ENCODE results near the gene THG1L.
A peak's percentile ranks its signal among the peaks of the same experiment; 100 is the strongest.
"Not testable (repeated sequence)": the region's sequence is repeated elsewhere in the genome, so short reads cannot be mapped to it uniquely, and the experiment has no call there.

THG1L gene

GRCh38 chr5:157731272-157732129 lies at the start of gene THG1L:
THG1L (plus strand) TSS chr5:157731420; CDS start chr5:157731441, 21 bp downstream.
- peak; percentile 99 for DNase-seq

GRCh38 chr5:157682257-157682656 lies 49.0 kb upstream of the THG1L start:
- DNase-seq, result no peak

DNA sequence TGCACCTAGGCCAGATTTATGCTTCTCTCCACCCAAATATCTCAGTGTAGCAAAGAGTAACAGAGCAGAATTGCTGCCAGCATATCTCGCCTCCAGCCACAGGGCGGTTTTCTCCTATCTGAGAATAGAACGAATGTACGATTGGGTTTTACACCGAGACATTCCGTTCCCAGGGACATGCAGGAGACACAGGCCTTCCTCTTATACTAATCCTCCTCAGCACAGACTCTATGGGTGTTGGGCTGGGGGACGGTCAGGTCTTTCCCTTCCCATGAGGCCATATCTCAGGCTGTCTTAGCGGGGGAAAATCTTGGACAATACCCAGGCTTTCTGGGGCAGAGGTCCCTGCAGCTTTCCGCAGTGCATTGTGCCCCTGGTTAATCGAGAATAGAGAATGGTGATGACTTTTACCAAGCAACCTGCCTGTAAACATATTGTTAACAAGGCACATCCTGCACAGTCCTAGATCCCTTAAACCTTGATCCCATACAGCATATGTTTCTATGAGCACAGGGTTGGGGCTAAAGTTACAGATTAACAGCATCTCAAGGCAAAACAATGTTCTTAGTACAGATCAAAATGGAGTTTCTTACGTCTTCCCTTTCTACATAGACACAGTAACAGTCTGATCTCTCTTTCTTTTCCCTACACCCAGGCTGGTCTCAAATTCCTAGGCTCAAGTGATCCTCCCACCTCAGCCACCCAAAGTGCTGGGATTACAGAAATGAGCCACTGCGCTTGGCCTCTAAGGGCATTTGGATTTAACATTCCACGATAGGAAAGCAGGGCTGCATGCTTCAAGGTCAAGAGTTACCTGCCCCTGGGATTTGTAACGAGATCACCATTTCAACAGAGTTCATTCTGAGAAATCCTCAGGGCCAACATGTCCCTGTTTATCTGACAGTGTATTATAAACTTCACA lies 44.7 kb upstream of the THG1L start:
- not testable (repeated sequence) for DNase-seq

- DNase-seq, result no peak
These were observed 44.0 kb upstream of the THG1L start for GRCh38 chr5:157687198-157687554.

DNA sequence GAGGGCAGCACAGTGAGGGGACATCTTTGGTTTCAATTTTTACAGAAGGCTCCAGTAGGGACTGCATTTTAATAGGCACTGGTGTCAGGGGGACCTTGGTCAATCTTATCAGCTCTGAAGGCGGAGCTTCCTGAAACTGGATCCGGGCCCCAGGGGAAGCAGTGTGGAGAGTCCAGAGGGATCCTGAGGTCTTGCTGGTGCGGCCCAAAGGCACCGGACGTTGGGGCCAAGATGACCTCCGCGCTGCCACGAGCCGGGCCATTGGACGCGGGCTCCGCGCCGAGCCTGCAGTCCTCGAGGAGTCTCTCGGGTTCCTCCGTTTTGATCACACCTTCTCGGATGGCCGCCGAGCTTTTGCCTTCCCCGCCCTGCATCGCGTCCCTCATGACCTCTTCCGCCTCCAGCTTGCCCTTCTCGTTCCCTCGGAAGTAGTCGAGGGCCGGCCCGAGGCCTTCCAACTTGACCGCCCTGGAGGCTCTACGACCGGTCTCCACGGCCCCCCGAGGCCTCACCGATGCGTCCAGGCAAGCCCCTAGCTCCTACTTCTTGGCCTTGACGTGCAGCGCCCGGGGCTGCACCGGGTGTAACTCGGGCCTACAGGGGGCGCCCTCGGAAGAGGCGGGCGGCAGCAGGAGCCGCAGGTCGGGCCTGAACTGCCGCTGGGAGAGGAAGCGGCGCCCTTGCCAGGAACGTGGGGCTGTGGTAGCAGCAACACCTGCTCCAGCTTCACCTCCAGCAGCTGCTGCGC lies 41.1 kb upstream of the THG1L start:
- DNase-seq, result peak; percentile 53

DNA sequence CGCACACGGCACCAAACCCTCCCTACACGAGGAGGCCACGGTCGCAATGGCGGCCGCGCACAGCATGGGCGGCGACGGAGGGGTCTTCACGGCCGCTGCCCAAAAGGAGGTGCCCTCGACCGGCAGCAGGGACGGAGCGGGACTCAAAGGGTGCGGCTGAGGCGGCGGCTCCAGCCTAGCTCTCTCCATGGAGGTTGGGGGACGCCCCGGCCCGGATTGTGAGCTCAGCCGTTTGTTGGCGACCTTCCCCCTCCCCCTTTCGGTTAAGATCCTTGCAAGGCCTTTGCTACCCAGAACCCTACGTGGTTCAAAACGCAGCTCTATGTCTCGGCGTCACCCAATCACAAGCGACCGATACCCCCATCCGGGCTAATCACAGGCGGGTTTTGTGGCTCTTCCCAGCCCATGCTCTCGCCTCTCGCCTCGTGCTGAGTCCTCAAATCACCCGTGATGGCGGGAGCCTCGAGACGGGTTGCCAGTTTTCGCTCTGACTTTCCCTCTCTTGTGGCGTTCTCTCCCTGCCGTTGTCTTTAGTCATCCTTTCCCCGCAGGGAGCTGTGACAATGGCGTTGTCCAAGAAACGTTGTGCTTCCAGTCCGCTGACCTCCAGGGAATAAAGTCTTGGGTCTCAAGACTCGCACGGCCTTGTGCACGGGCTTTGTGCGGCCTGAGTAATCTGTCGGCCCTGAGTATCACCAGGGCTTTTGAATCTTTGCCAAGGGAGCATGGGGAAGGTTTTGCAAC lies 40.4 kb upstream of the THG1L start:
- DNase-seq, result no peak

DNA sequence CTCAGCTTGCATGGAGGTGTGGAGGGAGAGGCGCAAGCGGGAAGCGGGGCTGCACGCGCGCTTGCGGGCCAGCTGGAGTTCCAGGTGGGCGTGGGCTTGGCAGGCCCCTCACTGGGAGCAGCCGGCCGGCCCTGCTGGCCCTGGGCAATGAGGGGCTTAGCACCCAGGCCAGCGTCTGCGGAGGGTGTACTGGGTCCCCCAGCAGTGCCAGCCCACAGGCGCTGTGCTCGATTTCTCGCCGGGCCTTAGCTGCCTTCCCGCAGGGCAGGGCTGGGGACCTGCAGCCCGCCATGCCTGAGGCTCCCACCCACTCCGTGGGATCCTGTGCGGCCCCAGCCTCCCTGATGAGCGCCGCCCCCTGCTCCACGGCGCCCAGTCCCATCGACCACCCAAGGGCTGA lies 37.4 kb upstream of the THG1L start:
- not testable (repeated sequence) for DNase-seq

GRCh38 chr5:157696154-157696553 lies 35.1 kb upstream of the THG1L start:
- DNase-seq, result not testable (repeated sequence)

GRCh38 chr5:157698674-157699073 lies 32.5 kb upstream of the THG1L start:
- DNase-seq, result not testable (repeated sequence)

DNA sequence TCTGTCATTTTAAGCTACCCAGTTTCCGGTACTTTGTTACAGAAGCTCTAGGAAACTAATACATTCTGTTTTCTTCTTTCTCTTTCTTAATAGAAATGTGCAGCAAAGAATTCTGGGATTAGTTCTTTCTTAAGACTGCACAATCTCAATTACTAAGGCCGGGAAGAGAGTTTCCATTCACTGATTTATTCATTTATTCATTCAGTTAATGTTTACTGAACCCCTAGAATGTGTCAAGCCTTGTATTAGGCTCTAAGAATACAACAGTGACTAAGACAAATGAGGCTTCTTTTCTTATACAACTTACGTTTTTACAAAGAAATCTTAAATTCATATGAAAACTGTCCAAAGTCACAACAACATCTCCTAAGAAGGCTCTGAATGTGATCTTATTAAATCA lies 27.5 kb upstream of the THG1L start:
- DNase-seq, result no peak

DNA sequence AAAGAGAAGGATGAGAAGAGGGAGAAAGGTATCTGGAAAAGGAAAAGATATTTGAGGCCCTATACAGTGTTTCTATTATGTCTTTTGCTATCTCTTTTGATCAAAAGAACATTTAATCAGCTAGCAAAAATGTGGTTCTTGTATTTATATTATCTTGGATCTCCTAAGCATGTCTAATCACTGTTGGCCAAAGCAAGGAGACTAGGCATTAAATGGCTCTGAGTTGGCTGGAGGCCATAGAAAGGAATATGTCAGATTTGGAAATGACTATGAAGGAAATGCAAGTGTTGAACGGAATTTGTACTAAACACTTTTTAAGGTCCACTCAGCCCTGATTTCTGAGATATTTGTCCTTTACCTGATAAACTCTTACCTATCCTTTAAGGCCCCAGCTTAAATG lies 22.4 kb upstream of the THG1L start:
- no peak for DNase-seq

DNA sequence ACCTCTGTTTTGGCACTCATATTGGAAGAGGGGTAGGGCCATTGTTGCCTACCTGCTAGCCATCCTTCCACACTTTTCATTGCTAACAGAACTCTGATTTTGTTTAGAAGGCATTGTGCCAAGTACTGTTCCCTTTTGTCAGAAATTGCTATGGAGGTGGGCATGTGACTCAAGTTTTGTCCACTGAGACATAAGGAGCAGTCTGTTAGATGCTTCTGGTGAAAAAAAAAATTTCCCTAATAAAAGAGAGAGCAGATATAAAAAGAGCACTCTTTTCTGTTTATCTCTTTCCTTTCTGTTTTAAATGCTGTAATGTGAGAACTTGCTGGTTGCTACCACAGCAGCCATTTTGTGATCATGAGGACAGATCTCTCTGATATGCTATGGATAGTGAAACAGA lies 21.9 kb upstream of the THG1L start:
- no peak for DNase-seq

DNA sequence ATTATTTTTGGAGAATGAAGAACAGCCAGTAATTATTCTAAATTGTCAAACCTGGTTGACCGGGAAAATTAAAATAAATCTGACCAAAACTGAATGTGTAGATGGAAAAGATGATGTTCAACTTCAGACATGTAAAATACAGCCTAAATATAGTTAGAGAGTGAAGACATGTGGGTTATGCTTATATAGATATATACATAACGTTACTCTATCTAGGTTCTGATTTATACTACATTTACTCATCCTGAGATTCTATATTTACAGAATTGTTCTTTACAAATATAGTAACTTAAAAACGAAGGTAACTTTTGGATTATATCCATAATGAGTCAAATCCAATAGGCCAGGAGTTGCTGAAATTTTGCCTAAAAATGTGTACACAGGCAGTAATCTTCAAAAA lies 20.8 kb upstream of the THG1L start:
- peak; percentile 7 for DNase-seq

DNA sequence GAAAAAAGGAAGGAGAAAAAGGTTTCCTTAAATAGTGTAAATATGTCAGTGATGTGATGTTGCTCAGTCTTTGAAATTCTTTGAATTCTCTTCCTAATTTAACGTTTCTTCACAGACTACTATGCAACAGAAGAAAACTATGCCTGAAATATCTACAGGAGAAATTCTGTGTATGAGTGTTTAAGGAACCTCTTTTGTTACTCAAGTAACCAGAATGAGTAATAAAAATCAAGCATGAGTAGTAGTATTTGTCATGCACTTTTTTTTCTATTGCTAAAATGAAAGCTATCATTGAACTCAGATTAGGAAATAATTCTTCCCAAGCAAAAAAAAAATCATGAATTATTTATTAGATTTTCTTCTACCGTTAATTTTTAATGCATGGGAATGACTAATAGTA lies 20.3 kb upstream of the THG1L start:
- DNase-seq, result peak; percentile 55

GRCh38 chr5:157713830-157714595 lies 17.2 kb upstream of the THG1L start:
- DNase-seq, result no peak

GRCh38 chr5:157714596-157714864 lies 16.7 kb upstream of the THG1L start:
- DNase-seq, result no peak

DNA sequence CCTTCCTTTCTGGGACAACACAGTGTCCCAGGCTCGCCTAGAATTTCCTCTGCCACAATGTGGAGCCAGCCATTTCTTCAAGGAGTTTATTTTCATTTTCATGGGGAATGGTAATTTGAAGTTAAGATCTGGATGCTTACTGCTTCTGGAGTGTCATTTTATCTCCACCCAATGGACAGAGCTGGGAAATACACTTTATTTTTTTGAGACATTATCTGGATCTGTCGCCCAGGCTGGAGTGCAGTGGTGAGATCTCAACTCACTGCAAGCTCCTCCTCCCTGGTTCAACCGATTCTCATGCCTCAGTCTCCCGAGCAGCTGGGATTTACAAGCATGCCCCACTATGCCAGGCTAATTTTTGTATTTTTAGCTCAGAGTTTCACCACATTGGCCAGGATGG lies 12.7 kb upstream of the THG1L start:
- DNase-seq, result peak; percentile 71

DNA sequence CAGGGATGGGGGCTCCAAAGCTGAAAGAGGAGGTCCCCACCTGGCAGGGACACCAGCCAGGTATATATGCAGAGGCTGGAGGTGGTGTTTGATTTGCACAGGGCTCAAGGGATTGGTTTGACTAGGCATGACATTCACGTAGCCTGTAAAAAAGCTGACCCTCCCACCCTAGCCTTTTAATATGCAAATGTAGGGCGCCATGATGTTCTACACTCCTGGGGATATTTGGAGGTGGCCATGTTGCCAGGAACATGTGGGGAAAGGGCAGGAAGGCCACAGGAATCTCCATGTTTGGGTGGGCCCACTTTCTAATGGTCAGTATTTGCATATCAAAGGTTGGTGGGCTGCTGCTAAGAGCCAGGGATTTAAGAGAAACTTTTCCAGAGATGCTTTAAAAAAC lies 12.0 kb upstream of the THG1L start:
- DNase-seq, result no peak

GRCh38 chr5:157721159-157721558 lies 10.1 kb upstream of the THG1L start:
- no peak for DNase-seq

DNA sequence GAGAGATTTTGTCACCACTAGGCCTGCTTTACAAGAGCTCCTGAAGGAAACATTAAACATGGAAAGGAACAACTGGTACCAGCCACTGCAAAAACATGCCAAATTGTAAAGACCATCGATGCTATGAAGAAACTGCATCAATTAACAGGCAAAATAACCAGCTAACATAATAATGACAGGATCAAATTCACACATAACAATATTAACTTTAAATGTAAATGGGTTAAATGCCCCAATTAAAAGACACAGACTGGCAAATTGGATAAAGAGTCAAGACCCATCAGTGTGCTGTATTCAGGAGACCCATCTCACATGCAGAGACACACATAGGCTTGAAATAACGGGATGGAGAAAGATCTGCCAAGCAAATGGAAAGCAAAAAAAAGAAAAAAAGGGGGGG lies 8.3 kb upstream of the THG1L start:
- not testable (repeated sequence) for DNase-seq

- DNase-seq, result not testable (repeated sequence)
These were observed 4.6 kb upstream of the THG1L start for GRCh38 chr5:157726607-157727006.

DNA sequence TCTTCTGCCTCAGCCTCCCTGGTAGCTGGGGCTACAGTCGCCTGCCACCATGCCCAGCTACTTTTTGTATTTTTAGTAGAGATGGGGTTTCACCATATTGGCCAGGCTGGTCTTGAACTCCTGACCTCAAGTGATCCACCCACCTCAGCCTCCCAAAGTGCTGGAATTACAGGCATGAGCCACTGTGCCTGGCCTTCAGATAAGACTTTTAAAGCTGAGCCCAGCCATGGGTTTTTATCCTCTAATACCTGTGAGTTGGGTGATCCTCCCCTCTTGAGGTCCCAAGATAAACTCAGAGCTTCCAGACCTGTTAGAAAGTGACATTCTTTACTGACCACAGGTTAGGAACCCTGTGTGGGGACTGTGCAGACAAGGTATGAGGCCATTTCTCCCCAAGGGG lies 3.4 kb upstream of the THG1L start:
- DNase-seq, result not testable (repeated sequence)
